Measurements from ENCODE around the gene ATAD3C.
"Not testable (repeated sequence)": the region's sequence is repeated elsewhere in the genome, so short reads cannot be mapped to it uniquely, and the experiment has no call there.

The ATAD3C gene

DNA sequence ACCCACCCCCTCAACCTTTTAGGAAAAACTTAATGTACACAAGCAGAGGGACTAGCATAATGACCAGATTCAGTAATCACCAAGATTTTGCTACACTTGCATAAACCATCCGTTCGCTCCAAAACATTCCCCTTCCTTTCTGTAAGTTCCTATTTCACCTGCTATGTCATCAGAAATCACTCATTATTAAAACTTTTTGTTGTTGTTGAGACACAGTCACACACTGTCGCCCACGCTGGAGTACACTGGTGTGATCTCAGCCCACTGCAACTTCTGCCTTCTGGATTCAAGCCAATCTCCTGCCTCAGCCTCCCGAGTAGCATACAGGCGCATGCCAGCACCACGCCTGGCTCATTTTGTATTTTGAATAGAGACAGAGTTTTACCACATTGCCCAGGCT lies 45.8 kb upstream of the ATAD3C start:
- TF ChIP-seq, protein P1, sequence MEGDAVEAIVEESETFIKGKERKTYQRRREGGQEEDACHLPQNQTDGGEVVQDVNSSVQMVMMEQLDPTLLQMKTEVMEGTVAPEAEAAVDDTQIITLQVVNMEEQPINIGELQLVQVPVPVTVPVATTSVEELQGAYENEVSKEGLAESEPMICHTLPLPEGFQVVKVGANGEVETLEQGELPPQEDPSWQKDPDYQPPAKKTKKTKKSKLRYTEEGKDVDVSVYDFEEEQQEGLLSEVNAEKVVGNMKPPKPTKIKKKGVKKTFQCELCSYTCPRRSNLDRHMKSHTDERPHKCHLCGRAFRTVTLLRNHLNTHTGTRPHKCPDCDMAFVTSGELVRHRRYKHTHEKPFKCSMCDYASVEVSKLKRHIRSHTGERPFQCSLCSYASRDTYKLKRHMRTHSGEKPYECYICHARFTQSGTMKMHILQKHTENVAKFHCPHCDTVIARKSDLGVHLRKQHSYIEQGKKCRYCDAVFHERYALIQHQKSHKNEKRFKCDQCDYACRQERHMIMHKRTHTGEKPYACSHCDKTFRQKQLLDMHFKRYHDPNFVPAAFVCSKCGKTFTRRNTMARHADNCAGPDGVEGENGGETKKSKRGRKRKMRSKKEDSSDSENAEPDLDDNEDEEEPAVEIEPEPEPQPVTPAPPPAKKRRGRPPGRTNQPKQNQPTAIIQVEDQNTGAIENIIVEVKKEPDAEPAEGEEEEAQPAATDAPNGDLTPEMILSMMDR (IDR thresholded peaks at IDR 0.05; ENCODE audit: extremely low read depth, insufficient read depth, missing control alignments) = no peak
- in situ Hi-C loops (cut with MboI; ENCODE audit: low pct_unique_long_range_greater_than_20kb, low sequenced_read_pairs, unreplicated experiment) = no loop called here
- no peak for DNase-seq (ENCODE audit: low spot score)

DNA sequence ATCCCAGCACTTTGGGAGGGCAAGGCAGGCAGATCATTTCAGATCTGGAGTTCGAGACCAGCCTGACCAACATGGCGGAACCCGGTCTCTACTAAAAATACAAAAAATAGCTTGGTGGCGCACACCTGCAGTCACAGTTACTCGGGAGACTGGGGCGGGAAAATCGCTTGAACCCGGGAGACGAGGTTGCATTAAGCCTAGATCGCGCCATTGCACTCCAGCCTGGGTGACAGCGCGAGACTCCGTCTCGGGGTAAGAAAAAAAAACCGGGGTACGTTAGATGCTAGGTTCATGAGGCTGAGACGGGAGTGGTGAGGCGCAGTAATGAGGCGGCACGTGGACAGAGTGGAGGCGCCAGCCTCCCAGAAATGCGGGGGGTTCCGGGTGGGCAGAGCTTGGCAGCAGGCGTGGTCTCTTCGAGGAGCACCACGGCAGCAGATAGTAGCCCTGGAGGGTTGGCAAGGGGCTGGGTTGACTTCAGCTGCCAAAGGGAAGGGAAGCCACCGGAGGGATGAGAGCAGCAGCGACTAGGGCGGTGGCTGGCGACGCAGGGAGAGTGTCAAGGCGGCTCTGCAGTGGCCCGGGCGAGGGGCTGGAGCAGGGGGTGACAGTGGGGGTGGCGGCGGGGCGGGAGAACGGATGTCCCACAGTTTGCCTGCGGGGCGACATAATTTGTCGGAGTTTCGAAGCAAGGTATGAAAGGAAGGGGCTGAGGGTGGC lies 43.2 kb upstream of the ATAD3C start:
- in situ Hi-C loops (cut with MboI; ENCODE audit: low pct_unique_long_range_greater_than_20kb, low sequenced_read_pairs, unreplicated experiment) = no loop called here
- TF ChIP-seq, protein P1 (IDR thresholded peaks at IDR 0.05; ENCODE audit: extremely low read depth, insufficient read depth, missing control alignments) = no peak
- DNase-seq (ENCODE audit: low spot score) = no peak

DNA sequence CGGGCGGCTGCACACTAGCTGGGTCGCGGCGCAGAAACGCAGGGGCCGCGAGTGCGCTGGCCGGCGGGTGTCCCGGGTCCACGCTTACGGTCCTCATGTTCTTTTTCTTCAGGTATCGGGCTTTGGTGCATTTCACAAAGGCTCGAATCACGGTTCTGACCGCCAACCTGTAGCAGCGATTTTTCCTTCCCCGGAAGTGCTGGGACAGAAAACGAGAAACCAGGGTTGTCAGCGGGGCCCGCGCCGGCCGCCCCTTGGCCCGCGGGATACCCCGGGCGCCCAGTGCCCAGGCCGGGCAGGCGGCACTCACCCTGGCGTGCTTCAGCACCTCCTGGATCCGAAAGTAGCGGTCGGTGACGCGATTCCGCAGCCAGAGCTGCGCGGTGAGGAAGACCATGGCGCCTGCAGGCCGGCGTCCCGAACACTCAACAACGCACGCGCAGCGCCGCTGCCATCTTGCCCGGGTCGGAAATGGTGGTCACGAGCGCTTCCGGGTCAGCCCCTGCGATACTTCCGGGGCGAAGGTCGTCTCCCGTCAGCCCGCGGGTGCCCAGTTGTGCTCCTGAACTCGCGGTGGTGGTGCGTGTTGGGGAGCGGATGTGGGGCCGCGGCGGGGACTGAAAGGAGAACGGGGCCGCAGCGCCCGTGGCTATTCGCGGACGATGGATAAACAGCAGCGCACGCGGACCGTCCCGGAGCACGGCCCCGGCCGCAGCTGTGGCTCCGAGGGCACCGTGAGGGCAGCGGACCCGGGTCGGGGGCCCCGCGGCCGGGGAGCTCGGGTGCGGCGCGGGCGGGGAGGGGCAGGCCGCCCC lies 42.5 kb upstream of the ATAD3C start, which contains the start of gene MRPL20:
TSS of gene MRPL20 (minus strand) at position 473 of the 815 bp plus-strand sequence. CDS start at position 397, 76 bp downstream.
- in situ Hi-C loops (cut with MboI; ENCODE audit: low pct_unique_long_range_greater_than_20kb, low sequenced_read_pairs, unreplicated experiment) = no loop called here
- DNase-seq (ENCODE audit: low spot score) = peak; percentile 98
- TF ChIP-seq, protein P1 (IDR thresholded peaks at IDR 0.05; ENCODE audit: extremely low read depth, insufficient read depth, missing control alignments) = no peak

DNA sequence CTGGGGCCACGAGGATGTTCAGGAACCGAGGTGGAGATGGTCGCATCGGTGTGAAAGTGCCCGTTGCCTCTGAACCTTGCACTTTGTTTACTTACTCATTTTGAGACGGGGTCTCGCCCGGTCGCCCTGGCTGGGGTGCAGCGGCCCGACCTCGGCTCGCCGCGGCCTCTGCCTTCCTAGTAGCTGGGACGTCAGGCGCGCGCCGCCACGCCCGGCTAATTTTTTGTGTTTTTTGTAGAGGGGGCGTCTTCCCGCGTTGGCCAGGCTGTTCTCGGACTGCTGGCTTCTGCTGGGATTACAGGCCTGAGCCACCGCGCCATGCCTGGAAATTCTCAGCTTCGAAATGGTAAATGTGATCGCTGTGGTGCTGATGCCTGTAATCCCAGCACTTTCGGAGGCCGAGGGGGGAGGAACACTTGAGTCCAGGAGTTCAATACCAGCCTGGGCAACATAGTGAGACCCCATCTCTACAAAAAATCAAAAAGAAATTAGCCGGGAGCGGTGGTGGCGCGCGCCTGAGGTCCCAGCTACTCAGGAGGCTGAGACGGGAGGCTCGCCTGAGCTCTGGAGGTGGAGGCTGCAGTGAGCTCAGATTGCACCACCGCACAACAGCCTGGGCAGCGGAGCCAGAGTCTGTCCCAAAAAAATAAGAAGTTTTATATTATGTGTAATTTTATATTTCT lies 41.7 kb upstream of the ATAD3C start:
- in situ Hi-C loops (cut with MboI; ENCODE audit: low pct_unique_long_range_greater_than_20kb, low sequenced_read_pairs, unreplicated experiment) = no loop called here
- no peak for DNase-seq (ENCODE audit: low spot score)
- TF ChIP-seq, protein P1 (IDR thresholded peaks at IDR 0.05; ENCODE audit: extremely low read depth, insufficient read depth, missing control alignments) = no peak

DNA sequence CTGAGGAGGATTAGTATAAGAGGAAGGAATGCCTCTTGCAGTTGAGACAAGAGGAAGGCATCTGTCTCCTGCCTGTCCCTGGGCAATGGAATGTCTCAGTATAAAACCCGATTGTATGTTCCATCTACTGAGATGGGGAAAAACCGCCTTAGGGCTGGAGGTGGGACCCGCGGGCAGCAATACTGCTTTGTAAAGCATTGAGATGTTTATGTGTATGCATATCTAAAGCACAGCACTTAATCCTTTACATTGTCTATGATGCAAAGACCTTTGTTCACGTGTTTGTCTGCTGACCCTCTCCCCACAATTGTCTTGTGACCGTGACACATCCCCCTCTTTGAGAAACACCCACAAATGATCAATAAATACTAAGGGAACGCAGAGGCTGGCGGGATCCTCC lies 39.3 kb upstream of the ATAD3C start:
- in situ Hi-C loops (cut with MboI; ENCODE audit: low pct_unique_long_range_greater_than_20kb, low sequenced_read_pairs, unreplicated experiment) = not testable (repeated sequence)

DNA sequence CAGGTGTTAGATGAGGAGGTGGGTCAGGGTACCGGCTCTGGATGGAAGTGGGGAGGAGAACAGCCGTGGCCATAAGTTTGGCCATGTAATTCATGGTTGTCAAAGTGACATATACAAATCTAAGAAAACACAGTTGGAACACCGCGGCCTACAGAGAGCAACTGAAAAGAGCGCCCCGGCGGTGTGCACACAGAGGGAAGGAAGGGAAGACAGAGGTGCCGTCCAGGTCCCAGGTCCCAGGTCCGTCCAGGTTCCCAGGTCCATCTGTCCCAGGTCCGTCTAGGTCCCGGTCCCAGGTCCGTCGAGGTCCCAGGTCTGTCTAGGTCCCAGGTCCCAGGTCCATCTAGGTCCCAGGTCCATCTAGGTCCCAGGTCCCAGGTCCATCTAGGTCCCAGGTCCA lies 37.9 kb upstream of the ATAD3C start:
- DNase-seq (ENCODE audit: low spot score) = no peak
- in situ Hi-C loops (cut with MboI; ENCODE audit: low pct_unique_long_range_greater_than_20kb, low sequenced_read_pairs, unreplicated experiment) = no loop called here
- TF ChIP-seq, protein P1 (IDR thresholded peaks at IDR 0.05; ENCODE audit: extremely low read depth, insufficient read depth, missing control alignments) = no peak

More for the DNA sequence above, 39.3 kb upstream of the ATAD3C start:
- not testable (repeated sequence) for DNase-seq (ENCODE audit: low spot score)

DNA sequence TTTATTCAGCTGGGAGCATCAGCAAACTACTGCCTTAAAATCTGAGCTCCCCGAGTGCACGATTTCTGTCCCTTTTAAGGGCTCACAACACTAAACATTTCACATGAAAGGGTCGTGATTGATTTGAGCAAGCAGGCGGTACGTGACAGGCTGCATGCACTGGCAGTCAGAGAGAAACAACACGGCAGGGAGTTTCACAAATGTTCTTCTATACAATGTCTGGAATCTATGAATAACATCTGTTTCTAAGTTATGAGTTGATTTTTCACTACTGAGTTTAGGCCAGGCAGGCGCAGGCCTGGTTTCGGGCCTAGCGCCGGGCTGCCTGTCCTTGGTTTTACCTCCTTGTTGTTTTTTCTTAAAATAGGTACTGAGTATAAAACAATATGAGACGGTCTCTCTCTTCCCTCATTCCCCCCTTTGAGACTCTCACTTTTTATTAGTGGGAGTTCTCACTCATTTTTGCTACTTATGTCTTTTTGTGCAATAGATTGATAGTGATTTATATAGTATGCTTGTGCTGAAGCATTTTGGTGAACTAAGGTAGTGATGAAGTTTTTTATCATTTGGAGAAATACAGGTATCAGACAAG lies 37.1 kb upstream of the ATAD3C start:
- in situ Hi-C loops (cut with MboI; ENCODE audit: low pct_unique_long_range_greater_than_20kb, low sequenced_read_pairs, unreplicated experiment); DNase-seq (ENCODE audit: low spot score): not testable (repeated sequence)

Measured in GM13977 (cell line).